Thyroid gland (tissue), 4 donors: Measurements from ENCODE around the gene CLSTN1. TPM values are rescaled to one million over a fixed set of nuclear protein-coding genes. Genes with fewer than 3 reads are reported as not detected.
A peak's percentile ranks its signal among the peaks of the same experiment; 100 is the strongest.

Experiments
- DNase-seq, 2 donors: peaks; one replicate each; pipeline ENCODE4 v3.0.0-alpha.2; 2019
- H3K27ac ChIP-seq, 3 donors: fragments of 200-600 bp; sonication (generic); 1 replicate in 2 of 3; 2 replicates in 1 of 3; pipeline ENCODE4 v1.5.1; 2016 to 2019; ENCODE audit warnings: mild to moderate bottlenecking in 1 of 3, moderate library complexity in 1 of 3
- H3K27me3 ChIP-seq: fragments of 200-600 bp; sonication (generic); one replicate; pipeline ENCODE4 v1.5.1; 2019
- H3K36me3 ChIP-seq, 2 donors: fragments of 200-600 bp; sonication (generic); one replicate each; pipeline ENCODE4 v1.5.1; 2016 to 2019
- H3K4me1 ChIP-seq, 2 donors: fragments of 200-600 bp; sonication (generic); one replicate each; pipeline ENCODE4 v1.5.1; 2017 to 2019
- H3K4me3 ChIP-seq, 3 donors: fragments of 200-600 bp; sonication (generic); replicated peaks in 1 of 3; 1 replicate in 2 of 3; 2 replicates in 1 of 3; pipeline ENCODE4 v1.5.1; 2016; ENCODE audit warnings: mild to moderate bottlenecking in 1 of 3
- H3K9me3 ChIP-seq: fragments of 200-600 bp; sonication (generic); one replicate; pipeline ENCODE4 v1.5.1; 2017
- CTCF ChIP-seq, 6 experiments: fragments of 200-600 bp in 3 of 6; fragments of 450-650 bp in 3 of 6; sonication (generic) in 3 of 6; IDR thresholded peaks; one replicate each; pipeline ENCODE4 v1.5.1; 2016 to 2019; ENCODE audit warnings: antibody characterized with exemption in 6 of 6, mild to moderate bottlenecking in 2 of 6, inconsistent platforms in 1 of 6, moderate library complexity in 1 of 6
- POLR2A ChIP-seq, 2 donors: fragments of 450-650 bp; IDR thresholded peaks; one replicate each; pipeline ENCODE4 v1.6.1; 2017; ENCODE audit warnings: antibody characterized with exemption in 2 of 2, mild to moderate bottlenecking in 2 of 2, moderate library complexity in 1 of 2
- WGBS, 2 donors: methylation state at CpG; one replicate each; pipeline ENCODE4 v1.1.5; 2017; 5-methylcytosine and 5-hydroxymethylcytosine counted together
- intact Hi-C: fragments of 100-400 bp; cut with DNase I; formaldehyde crosslinking; loops from one replicate; pipeline ENCODE4 v1.15.1; 2023
- total RNA-seq, 4 donors: library from RNA; depleted of rRNA; stranded (reverse); fragments of >200 nt; gene quantifications; one replicate each; pipeline ENCODE4 v1.2.3, GENCODE V29; 2016

The CLSTN1 gene
- total RNA-seq, 4 donors from 2014 or later = 59.5 to 85.0 (median 81.5) TPM

GRCh38 chr1:9825093-9826074 lies 1.6 kb upstream of the CLSTN1 start:
- Histone ChIP-seq H3K27ac (peak overlapping the region; percentile 86 to 92 (median 86)), H3K4me3 (peak overlapping the region in 1 of 3 donors; percentile 76), H3K36me3 (no peaks in the 10 kb centered on the region), H3K4me1 (peaks cover 7 to 26% of the 10 kb centered on the region in 2 donors), H3K27me3 (no peaks in the 10 kb centered on the region), H3K9me3 (no peaks in the 10 kb centered on the region)
- intact Hi-C loops = no loop called here
- peak; percentile 91 to 92 for DNase-seq
- TF ChIP-seq POLR2A (IDR thresholded peaks at IDR 0.05) (peak in 1 of 2 donors; percentile 44), CTCF (IDR thresholded peaks at IDR 0.05) (peak in 1 of 6 experiments; percentile 15)
- WGBS, 2 donors = 20% methylated on average over 15 to 17 of the region's 17 CpGs

DNA sequence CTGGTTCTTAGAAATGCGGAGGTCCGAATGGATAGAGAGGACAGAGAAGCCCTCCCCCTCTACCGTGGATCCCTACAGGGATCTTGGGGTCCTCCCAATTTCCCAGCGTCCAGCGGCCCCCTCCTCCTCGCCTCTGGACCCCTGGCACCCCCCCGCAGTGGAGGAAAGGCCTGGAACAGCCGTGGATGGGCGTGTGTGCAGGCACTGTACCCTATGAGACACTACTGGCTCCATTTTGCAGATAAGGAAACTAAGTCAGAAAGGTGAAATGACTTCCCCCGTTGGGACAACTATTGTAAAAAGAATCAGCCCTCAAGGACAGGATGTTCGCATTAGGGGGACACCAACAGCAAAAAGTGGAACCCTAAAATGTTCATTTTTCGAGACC lies 931 bp upstream of the CLSTN1 start:
- Histone ChIP-seq H3K9me3 (no peaks in the 10 kb centered on the region), H3K4me1 (peaks cover 7 to 26% of the 10 kb centered on the region in 2 donors), H3K27me3 (no peaks in the 10 kb centered on the region), H3K27ac (peak overlapping the region; percentile 86 to 92 (median 86)), H3K36me3 (no peaks in the 10 kb centered on the region), H3K4me3 (peak overlapping the region in 1 of 3 donors; percentile 76)
- intact Hi-C loops = no loop called here
- TF ChIP-seq POLR2A (IDR thresholded peaks at IDR 0.05) (no peak), CTCF (IDR thresholded peaks at IDR 0.05) (no peak)
- 26 to 30% methylated on average over 11 to 12 of the region's 12 CpGs for whole genome bisulfite sequencing, 2 donors
- DNase-seq = no peak

GRCh38 chr1:9823693-9823942 lies 147 bp downstream of the CLSTN1 start:
- no peaks in the 10 kb centered on the region for H3K36me3 ChIP-seq
- no peak for DNase-seq
- TF ChIP-seq POLR2A (IDR thresholded peaks at IDR 0.05) (peak in 1 of 2 donors; percentile 77), CTCF (IDR thresholded peaks at IDR 0.05) (no peak)
- no CpG with 5 or more reads among the region's 40 CpGs for WGBS, 2 donors
- no peaks in the 10 kb centered on the region for H3K9me3 ChIP-seq
- peak overlapping the region in 2 of 3 donors; percentile 76 to 99 for H3K4me3 ChIP-seq
- H3K4me1 ChIP-seq = peaks cover 7 to 26% of the 10 kb centered on the region in 2 donors
- intact Hi-C loops = no loop called here
- no peaks in the 10 kb centered on the region for H3K27me3 ChIP-seq
- H3K27ac ChIP-seq = peak overlapping the region; percentile 72 to 92 (median 75)

- Histone ChIP-seq H3K4me1 (peaks cover 7 to 26% of the 10 kb centered on the region in 2 donors), H3K36me3 (no peaks in the 10 kb centered on the region), H3K9me3 (no peaks in the 10 kb centered on the region), H3K4me3 (peak overlapping the region; percentile 44 to 99 (median 76)), H3K27me3 (no peaks in the 10 kb centered on the region), H3K27ac (peak overlapping the region; percentile 72 to 92 (median 75))
- TF ChIP-seq POLR2A (IDR thresholded peaks at IDR 0.05) (no peak), CTCF (IDR thresholded peaks at IDR 0.05) (no peak)
- WGBS, 2 donors = 0% methylated on average over 17 to 33 of the region's 71 CpGs
- peak; percentile 21 to 27 for DNase-seq
- intact Hi-C loops = no loop called here
These were observed 670 bp downstream of the CLSTN1 start for GRCh38 chr1:9822897-9823692.
